GM18499 (cell line): Measurements from ENCODE around the gene KCTD1.

ENCODE experiments used
- ATAC-seq: cut with Tn5 transposase; IDR thresholded peaks from one replicate; pipeline ENCODE4 v1.9.1; 2021; ENCODE audit warnings: moderate number of reproducible peaks; ENCODE audit not compliant: insufficient read depth, unreplicated experiment

Gene KCTD1

GRCh38 chr18:26436176-26437051 lies 111.9 kb downstream of the KCTD1 start:
- no peak for ATAC-seq

DNA sequence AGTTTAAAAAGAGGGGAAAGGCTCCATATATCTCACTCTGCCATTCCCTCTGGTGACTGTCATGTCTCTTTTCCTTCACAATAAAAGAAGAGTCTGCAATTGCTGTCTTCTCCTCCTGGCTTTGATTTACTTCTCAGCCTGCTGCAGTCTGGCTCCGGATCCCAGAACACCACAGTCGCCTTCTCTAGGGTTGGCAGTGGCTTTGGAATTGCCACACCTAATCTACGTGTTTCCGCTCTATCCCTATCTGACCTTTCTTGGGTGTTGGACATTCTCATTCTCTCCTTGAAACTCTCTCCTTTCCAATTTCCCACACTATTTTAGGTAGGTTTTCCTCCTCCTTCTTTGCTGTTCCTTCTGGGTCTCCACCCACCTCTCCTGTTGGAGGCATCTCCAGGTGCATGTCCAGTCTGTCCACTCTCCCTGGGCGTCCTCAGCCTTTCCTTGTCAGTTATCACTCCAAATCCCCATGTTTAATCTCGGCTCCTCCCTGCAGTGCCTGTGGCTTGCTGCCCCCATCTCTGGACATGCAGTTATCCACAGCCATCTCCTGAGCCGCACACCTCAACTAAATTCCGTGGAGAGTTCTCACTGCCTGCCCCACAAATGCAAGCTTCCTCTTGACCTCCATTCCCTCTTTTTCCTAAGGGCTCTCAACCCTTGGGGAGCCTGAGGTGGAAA lies 112.8 kb downstream of the KCTD1 start:
- no peak for ATAC-seq

- ATAC-seq, result no peak
Measured at GRCh38 chr18:26434887-26435286, 113.5 kb downstream of the KCTD1 start.

DNA sequence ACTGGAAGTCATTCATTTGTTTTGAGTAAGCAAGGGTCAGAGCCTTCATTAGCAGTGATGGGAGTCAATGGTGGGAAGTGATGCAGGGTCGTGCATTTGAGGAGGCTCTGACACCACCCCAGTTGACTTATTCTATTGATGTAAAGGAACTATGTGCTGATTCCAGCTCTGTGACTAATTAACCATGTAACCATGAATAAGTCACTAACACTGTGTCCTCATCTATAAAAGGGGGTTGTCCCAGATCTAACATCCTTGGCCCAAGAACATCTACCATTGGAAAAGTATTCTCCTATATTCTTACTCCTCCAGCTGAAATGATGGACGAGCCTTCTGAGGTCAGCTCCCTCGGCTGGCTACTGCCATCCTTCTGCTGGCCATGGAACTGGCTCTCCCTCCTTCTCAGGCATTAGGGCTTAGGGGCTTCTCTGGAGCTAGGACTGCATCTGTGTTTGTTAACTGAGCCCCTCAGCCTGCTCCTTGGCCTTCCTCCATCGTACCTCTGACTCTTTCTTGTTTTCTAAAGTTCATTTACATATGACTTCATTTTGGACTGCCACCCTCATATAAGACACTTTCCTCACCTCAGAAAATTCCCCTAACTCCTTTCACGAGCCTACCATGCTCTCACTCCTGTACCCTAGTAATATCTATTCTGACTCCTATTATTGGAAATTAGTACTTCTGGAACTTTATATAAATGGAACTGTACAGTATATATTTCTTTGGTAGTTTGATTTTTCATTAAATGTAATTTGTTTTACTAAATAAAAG lies 115.5 kb downstream of the KCTD1 start:
- ATAC-seq, result no peak

- no peak for ATAC-seq
Measured at GRCh38 chr18:26429535-26430226, 118.7 kb downstream of the KCTD1 start.

DNA sequence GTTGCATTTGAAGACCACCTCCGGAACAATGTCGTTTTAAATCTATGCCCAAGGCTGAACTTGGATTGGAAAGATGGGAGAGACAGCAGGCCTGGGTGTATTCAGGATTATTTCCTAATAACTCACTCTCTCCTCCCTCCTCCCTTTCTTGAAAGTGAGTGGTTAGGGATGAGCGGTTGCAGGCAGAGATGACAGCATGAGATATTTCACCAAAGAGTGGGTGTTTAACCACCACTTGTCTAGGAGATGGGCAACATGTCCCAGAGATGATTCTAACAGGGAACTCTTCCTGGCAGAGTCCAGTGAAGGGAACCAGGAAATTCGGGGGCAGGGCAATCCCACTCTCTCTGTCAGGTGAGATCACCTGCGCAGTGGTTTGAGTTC lies 123.2 kb downstream of the KCTD1 start:
- no peak for ATAC-seq

GRCh38 chr18:26424428-26425147 lies 123.8 kb downstream of the KCTD1 start:
- no peak for ATAC-seq

GRCh38 chr18:26422472-26423162 lies 125.7 kb downstream of the KCTD1 start:
- no peak for ATAC-seq

- no peak for ATAC-seq
Measured at GRCh38 chr18:26421931-26422330, 126.4 kb downstream of the KCTD1 start.

DNA sequence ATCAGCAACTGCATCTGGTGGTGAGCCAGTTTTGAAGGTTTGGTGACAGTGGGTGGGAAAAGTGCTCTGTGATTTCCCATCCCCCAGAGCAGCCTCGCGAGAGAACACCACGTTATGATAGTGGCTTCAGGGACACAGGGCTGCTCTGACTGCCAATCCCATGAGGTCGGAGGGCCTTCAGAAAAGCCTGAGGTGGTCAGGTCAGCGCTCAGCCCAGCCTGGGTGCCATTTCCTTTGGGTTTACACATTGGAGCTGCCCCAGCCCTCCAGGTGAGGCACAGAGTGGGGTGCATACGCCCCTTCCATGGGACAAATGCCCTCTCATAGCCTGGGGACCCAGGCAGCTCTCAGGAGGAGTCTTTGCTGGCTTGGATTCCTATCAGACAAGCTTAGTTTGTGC lies 126.8 kb downstream of the KCTD1 start:
- no peak for ATAC-seq

DNA sequence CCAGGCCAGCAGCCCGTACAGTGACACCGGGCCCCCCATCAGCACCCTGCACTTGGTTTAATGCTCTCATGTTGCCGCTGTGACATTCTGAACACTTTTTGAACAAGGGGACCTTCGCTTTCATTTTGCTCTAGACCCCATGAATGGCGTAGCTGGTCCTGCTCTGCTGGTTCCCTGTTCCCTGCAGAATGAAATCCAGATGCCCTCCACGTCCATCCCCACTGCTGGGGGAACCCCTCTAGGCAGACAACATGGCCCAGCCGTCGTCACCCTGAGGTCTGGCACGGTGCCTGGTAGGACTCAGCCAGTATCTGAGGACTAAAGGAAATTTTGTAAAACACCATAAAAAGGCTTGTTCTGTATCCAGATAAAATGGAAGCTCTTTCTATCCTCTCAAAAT lies 128.6 kb downstream of the KCTD1 start:
- no peak for ATAC-seq

GRCh38 chr18:26418225-26418624 lies 130.1 kb downstream of the KCTD1 start:
- ATAC-seq, result no peak

DNA sequence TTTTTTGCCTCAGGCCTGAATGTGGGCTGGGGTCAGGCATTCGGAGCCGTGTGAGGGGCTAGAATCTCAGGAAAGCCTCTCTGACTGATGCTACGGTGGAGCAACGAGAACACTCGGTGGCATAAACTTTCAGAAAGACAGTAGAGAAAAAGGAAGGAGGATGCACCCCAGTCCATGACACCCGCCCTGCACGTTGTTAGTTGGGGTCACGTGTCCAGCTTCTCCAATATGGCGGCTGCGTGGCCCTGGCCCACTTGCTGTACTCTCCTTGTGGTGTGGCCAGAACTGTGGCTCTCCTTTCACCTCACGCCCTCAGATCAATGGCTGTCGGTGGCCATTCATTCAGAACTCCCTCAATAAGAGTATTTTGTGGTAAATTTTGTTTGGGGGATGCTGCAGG lies 131.2 kb downstream of the KCTD1 start:
- no peak for ATAC-seq

DNA sequence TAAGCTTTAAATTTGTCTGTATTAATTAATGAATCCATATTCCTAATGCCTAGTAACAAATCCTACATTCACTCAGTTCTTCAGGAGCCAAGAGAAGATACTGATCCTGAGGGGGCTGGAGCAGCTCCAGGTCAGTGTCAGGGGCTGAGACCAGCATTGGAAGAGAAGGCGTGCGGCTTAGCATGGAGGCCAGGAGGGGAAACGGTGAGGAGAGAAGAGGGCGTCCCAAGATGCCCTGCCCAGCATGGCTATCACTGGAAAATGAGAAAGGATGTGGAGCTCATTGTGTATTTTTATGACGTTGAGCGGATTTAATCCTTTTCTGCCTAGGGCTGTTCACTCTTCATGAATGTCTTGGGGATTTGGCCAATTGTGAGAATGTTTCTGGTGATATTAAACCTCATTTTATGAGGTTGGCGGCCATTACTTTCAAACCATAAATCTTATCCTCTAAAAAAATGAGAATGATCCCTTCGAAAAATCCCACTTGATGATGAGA lies 131.7 kb downstream of the KCTD1 start:
- no peak for ATAC-seq

DNA sequence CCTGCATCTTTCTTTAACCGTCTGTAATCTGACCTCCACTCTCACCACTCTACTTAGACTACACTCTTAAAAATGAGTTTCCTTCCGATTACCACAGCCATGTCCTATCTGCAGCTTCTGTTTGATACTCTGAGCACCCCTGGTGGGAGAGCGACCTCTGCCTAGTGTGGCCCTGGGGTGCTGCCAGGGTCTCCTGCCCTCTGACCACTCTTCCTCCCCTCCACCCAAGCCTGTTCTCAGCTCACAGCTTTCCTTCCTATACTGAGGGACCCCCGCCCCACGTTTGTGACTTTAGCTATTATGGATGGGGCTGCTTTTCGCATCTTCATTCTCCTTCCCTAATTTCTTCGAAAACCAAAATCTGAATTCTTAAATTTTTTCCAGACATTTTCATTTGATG lies 132.7 kb downstream of the KCTD1 start:
- no peak for ATAC-seq

DNA sequence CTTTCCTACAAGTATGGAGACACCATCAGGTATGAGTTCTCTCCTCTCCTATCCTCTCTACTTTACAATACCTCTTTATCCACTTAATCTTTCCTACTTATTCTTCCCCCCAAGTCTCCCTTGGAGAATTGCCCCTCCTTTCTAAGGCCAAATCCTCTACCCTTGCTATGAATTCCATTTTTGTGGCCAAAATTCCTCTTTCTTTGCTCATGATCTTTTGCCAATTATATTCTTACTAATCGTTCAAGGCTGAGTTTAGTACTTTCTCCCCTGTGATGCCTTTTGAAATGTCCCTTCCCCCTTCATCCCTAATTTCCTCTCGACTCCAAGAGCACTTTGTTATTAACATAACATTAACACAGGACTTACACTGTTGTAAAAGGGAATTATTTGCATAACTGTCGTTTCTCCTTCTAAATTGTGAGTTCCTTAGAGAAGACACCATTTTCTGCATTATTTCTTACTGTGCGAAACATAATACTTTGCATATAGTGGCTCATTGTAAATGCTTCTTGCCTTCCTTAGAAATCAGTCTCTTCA lies 133.4 kb downstream of the KCTD1 start:
- no peak for ATAC-seq

- no peak for ATAC-seq
Measured at GRCh38 chr18:26409091-26409490, 139.3 kb downstream of the KCTD1 start.

GRCh38 chr18:26407736-26408601 lies 140.4 kb downstream of the KCTD1 start:
- no peak for ATAC-seq
